ENCODE data around the gene FPGS. TPM values are rescaled to one million over a fixed set of nuclear protein-coding genes. Genes with fewer than 3 reads are reported as not detected.

FPGS gene
- total and polyA plus RNA-seq, 8 donors: 27.0 to 85.3 (median 38.9) TPM

- TF ChIP-seq CTCF (IDR thresholded peaks at IDR 0.05): no peak
- H3K27ac ChIP-seq: no peak overlapping the region
- ATAC-seq: peak in 2 of 4 donors; percentile 4 to 6
- no peak for DNase-seq
- intact Hi-C loops (cut with DNase I): no loop called here
- FAIRE-seq: no peak
- no peak overlapping the region for H3K4me3 ChIP-seq
- 90 to 91% methylated on average over 29 to 33 of the region's 33 CpGs for WGBS, 2 donors
- no peaks in the 10 kb centered on the region for H3K4me1 ChIP-seq
- H3K27me3 ChIP-seq: no peaks in the 10 kb centered on the region
- peaks cover 0 to 41% (median 24%) of the 10 kb centered on the region in 3 donors for H3K36me3 ChIP-seq
- no peaks in the 10 kb centered on the region for H3K9me3 ChIP-seq
Observed at GRCh38 chr9:127815512-127816361, 13.1 kb downstream of the FPGS start.

GRCh38 chr9:127816362-127816725 lies 13.7 kb downstream of the FPGS start:
- Histone ChIP-seq H3K9me3 (no peaks in the 10 kb centered on the region), H3K27me3 (no peaks in the 10 kb centered on the region), H3K27ac (no peak overlapping the region), H3K4me3 (no peak overlapping the region), H3K36me3 (peaks cover 0 to 39% (median 24%) of the 10 kb centered on the region in 3 donors), H3K4me1 (no peaks in the 10 kb centered on the region)
- intact Hi-C loops (cut with DNase I): no loop called here
- no peak for TF ChIP-seq CTCF (IDR thresholded peaks at IDR 0.05)
- no peak for FAIRE-seq
- DNase-seq: no peak
- ATAC-seq: no peak
- WGBS, 2 donors: 70 to 71% methylated on average over 3 of the region's 3 CpGs

GRCh38 chr9:127816728-127817127 lies 14.0 kb downstream of the FPGS start:
- no peak for DNase-seq
- ATAC-seq: no peak
- H3K4me3 ChIP-seq: no peak overlapping the region
- 91 to 93% methylated on average over 7 to 8 of the region's 8 CpGs for WGBS, 2 donors
- intact Hi-C loops (cut with DNase I): no loop called here
- H3K9me3 ChIP-seq: no peaks in the 10 kb centered on the region
- H3K36me3 ChIP-seq: peaks cover 0 to 35% (median 24%) of the 10 kb centered on the region in 3 donors
- no peak overlapping the region for H3K27ac ChIP-seq
- FAIRE-seq: no peak
- no peaks in the 10 kb centered on the region for H3K27me3 ChIP-seq
- H3K4me1 ChIP-seq: no peaks in the 10 kb centered on the region
- no peak for TF ChIP-seq CTCF (IDR thresholded peaks at IDR 0.05)

- H3K27ac ChIP-seq: no peak overlapping the region
- peaks cover 0 to 23% (median 18%) of the 10 kb centered on the region in 3 donors for H3K36me3 ChIP-seq
- H3K4me1 ChIP-seq: no peaks in the 10 kb centered on the region
- intact Hi-C loops (cut with DNase I): no loop called here
- H3K9me3 ChIP-seq: no peaks in the 10 kb centered on the region
- no peak for TF ChIP-seq CTCF (IDR thresholded peaks at IDR 0.05)
- no peak overlapping the region for H3K4me3 ChIP-seq
- DNase-seq: no peak
- FAIRE-seq: no peak
- WGBS, 2 donors: 81 to 83% methylated on average over 17 of the region's 17 CpGs
- peak in 1 of 4 donors; percentile 3 for ATAC-seq
- no peaks in the 10 kb centered on the region for H3K27me3 ChIP-seq
Observed at GRCh38 chr9:127817881-127818434, 15.3 kb downstream of the FPGS start.

GRCh38 chr9:127818574-127818973 lies 15.9 kb downstream of the FPGS start:
- WGBS, 2 donors: 96 to 97% methylated on average over 10 to 11 of the region's 11 CpGs
- Histone ChIP-seq H3K4me3 (no peak overlapping the region), H3K27ac (no peak overlapping the region), H3K27me3 (no peaks in the 10 kb centered on the region), H3K4me1 (no peaks in the 10 kb centered on the region), H3K9me3 (no peaks in the 10 kb centered on the region), H3K36me3 (peaks cover 0 to 17% (median 12%) of the 10 kb centered on the region in 3 donors)
- DNase-seq (no peak), FAIRE-seq (no peak), ATAC-seq (no peak)
- no peak for TF ChIP-seq CTCF (IDR thresholded peaks at IDR 0.05)
- intact Hi-C loops (cut with DNase I): no loop called here
